ENCODE measurements around the gene PELI2. TPM values are rescaled to one million over a fixed set of nuclear protein-coding genes. Genes with fewer than 3 reads are reported as not detected.

PELI2 gene
- total RNA-seq, 4 donors from 2014 or later = 10.0 to 17.0 (median 13.2) TPM

DNA sequence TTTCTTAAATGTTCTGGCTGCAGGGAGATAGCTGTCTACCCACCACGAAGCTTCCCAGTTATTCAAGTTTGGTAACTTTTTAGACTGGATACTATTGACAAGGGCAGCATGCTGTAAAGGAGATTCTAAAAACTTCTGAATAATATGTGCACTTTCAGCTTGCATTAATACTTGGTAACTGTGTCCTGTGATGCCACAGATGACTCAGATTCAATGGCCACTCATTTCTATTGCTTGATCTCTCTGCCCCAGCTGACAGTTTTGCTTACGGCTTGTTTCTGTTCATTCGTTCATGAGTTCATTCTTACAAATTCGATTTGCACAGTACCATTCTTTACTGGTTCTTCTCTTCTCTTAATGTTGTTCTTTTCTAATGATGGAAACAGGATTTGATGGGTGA, 142.8 kb downstream of the PELI2 start:
- intact Hi-C loops (cut with DNase I; ENCODE audit: low total_unique reads) = no loop called here
- no peak for DNase-seq (ENCODE audit: low spot score in 2 of 2)
- WGBS, 2 donors = 78 to 81% methylated on average over 4 of the region's 4 CpGs
- no peak for TF ChIP-seq POLR2A (IDR thresholded peaks at IDR 0.05)
- TF ChIP-seq, protein P1, sequence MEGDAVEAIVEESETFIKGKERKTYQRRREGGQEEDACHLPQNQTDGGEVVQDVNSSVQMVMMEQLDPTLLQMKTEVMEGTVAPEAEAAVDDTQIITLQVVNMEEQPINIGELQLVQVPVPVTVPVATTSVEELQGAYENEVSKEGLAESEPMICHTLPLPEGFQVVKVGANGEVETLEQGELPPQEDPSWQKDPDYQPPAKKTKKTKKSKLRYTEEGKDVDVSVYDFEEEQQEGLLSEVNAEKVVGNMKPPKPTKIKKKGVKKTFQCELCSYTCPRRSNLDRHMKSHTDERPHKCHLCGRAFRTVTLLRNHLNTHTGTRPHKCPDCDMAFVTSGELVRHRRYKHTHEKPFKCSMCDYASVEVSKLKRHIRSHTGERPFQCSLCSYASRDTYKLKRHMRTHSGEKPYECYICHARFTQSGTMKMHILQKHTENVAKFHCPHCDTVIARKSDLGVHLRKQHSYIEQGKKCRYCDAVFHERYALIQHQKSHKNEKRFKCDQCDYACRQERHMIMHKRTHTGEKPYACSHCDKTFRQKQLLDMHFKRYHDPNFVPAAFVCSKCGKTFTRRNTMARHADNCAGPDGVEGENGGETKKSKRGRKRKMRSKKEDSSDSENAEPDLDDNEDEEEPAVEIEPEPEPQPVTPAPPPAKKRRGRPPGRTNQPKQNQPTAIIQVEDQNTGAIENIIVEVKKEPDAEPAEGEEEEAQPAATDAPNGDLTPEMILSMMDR (IDR thresholded peaks at IDR 0.05) = no peak
- H3K4me3 ChIP-seq (ENCODE audit: low read depth, poor library complexity, severe bottlenecking) = no peak overlapping the region

DNA sequence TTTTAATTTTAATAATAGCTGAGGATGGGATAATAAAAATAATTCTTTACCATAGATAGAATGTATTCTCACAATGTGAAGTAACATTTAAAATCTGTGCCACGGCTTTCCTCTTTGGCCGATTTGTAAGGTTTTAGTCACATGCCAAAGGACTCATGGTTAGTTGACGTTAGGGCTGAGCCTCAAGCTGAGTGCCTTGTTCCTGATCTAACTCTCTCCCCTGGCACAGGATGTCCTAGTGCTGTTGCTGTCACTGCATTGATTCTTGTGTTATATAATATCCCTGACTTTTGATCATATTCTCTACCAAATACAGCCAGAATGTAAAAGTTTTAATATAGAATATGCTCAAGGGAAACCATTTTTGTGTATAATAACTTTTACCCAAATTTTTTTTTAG, 144.3 kb downstream of the PELI2 start:
- intact Hi-C loops (cut with DNase I; ENCODE audit: low total_unique reads) = no loop called here
- TF ChIP-seq POLR2A (IDR thresholded peaks at IDR 0.05) = no peak
- TF ChIP-seq, protein P1 (IDR thresholded peaks at IDR 0.05) = no peak
- DNase-seq (ENCODE audit: low spot score in 2 of 2) = no peak
- H3K4me3 ChIP-seq (ENCODE audit: low read depth, poor library complexity, severe bottlenecking) = no peak overlapping the region
- WGBS, 2 donors = 72 to 81% methylated on average over 3 of the region's 3 CpGs

DNA sequence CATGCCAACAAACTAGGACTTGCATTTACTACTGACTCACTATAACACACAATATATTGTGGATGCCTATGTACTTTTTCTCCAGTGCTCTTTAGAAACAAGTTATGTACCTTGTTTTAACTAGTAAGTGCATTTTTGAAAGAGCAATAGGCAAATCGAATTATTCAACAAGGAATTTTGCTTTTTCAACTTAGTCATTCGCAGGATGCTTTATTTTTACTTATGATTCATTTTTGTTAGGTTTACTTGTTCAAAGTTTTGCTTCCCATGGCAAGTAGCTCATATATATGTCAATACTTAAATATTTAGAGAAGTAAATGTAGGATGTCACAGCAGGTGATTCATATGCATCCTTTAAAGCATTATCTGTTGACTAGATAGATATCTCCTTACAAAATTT, 149.8 kb downstream of the PELI2 start:
- no peak for DNase-seq (ENCODE audit: low spot score in 2 of 2)
- H3K4me3 ChIP-seq (ENCODE audit: low read depth, poor library complexity, severe bottlenecking) = no peak overlapping the region
- no peak for TF ChIP-seq POLR2A (IDR thresholded peaks at IDR 0.05)
- TF ChIP-seq, protein P1 (IDR thresholded peaks at IDR 0.05) = no peak
- 48 to 66% methylated on average over 2 of the region's 2 CpGs for WGBS, 2 donors
- intact Hi-C loops (cut with DNase I; ENCODE audit: low total_unique reads) = no loop called here

DNA sequence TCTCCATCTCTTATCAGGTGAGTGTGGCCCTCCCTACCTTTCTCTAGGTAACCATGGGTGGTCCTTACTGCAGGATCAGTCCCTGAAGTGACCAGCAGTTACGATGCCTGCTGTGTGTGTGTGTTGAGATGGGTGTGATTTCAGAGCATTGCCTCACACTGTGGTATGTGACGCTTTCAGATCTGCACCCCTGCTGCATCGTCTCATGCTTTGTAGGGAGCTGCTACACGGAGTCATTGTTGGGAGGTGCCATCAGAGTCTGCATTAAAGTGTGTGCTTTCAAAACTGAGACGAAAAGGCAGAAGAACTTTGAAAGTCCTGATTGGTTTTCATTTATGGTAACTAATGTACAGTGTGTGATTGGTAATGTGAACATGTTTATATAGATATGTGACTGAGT, 150.5 kb downstream of the PELI2 start:
- no peak for DNase-seq (ENCODE audit: low spot score in 2 of 2)
- WGBS, 2 donors = 69 to 83% methylated on average over 5 of the region's 5 CpGs
- TF ChIP-seq, protein P1 (IDR thresholded peaks at IDR 0.05) = no peak
- TF ChIP-seq POLR2A (IDR thresholded peaks at IDR 0.05) = no peak
- intact Hi-C loops (cut with DNase I; ENCODE audit: low total_unique reads) = no loop called here
- H3K4me3 ChIP-seq (ENCODE audit: low read depth, poor library complexity, severe bottlenecking) = no peak overlapping the region

DNA sequence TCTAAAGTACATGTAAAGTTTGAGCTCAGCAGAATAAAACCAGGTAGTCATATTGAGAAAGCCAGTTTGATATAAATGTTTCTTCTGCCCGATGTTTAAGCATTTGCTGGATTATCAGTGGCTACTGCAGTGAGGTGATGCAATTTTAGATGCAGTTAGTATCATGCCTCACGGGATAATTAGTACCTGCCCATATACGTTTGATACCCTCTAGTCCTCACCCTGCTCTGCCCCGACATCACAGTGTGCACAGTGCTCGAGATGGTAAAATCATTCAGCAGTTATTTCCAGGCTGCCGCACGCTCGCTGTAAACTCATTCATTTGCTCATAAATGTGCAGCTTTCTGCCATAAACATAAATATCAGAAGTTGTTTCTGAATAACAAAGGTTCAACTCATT, 152.7 kb downstream of the PELI2 start:
- 93 to 97% methylated on average over 8 of the region's 8 CpGs for WGBS, 2 donors

DNA sequence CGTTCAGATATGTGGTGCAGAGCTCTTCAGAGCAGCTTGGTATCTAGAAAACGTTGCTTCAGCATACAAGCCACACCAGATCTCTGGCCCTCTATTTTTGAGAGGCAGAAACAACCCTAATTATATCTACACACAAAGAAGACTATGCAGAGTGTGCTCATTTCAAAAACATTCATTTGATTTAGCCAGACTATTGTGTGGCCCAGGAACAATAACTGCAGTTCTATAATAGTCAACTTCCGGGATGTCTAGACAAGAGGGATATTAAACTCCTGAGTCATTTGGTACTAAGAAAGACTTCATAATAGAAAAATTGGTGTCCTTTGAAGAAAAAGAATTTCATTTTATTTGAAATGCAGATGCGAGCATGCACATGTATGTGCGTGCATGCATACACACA, 153.8 kb downstream of the PELI2 start:
- DNase-seq (ENCODE audit: low spot score in 2 of 2) = no peak
- intact Hi-C loops (cut with DNase I; ENCODE audit: low total_unique reads) = no loop called here
- no peak overlapping the region for H3K4me3 ChIP-seq (ENCODE audit: low read depth, poor library complexity, severe bottlenecking)
- 78 to 79% methylated on average over 5 of the region's 5 CpGs for WGBS, 2 donors
- TF ChIP-seq, protein P1 (IDR thresholded peaks at IDR 0.05) = no peak
- no peak for TF ChIP-seq POLR2A (IDR thresholded peaks at IDR 0.05)

More for the DNA sequence above, 152.7 kb downstream of the PELI2 start:
- TF ChIP-seq, protein P1 (IDR thresholded peaks at IDR 0.05) = no peak
- TF ChIP-seq POLR2A (IDR thresholded peaks at IDR 0.05) = no peak
- DNase-seq (ENCODE audit: low spot score in 2 of 2) = no peak
- intact Hi-C loops (cut with DNase I; ENCODE audit: low total_unique reads) = no loop called here
- no peak overlapping the region for H3K4me3 ChIP-seq (ENCODE audit: low read depth, poor library complexity, severe bottlenecking)

All from lower leg skin (tissue), 4 donors.